HEK293T (cell line): ENCODE measurements around the gene ROS1.

Experiments used
- BHLHE40 ChIP-seq: fragments of 450-650 bp; IDR thresholded peaks from 2 replicates; pipeline ENCODE4 v1.6.1; 2016; ENCODE audit warnings: mild to moderate bottlenecking, moderate library complexity, borderline replicate concordance
- ELF4 ChIP-seq: fragments of 450-650 bp; IDR thresholded peaks from 2 replicates; pipeline ENCODE4 v1.6.1; 2017; ENCODE audit warnings: antibody characterized with exemption
- FOXA1 ChIP-seq: fragments of 450-650 bp; IDR thresholded peaks from 2 replicates; pipeline ENCODE4 v1.6.1; 2016; ENCODE audit warnings: mild to moderate bottlenecking
- L3MBTL2 ChIP-seq: fragments of 450-650 bp; conservative IDR thresholded peaks from 2 replicates; pipeline ENCODE4 v1.6.1; 2016; ENCODE audit warnings: mild to moderate bottlenecking
- LEF1 ChIP-seq: fragments of 450-650 bp; IDR thresholded peaks from 2 replicates; pipeline ENCODE4 v1.6.1; 2017; ENCODE audit warnings: mild to moderate bottlenecking, borderline replicate concordance
- NFRKB ChIP-seq: fragments of 450-650 bp; IDR thresholded peaks from 2 replicates; pipeline ENCODE4 v1.6.1; 2016; ENCODE audit warnings: mild to moderate bottlenecking, moderate library complexity
- SP1 ChIP-seq: fragments of 450-650 bp; IDR thresholded peaks from 2 replicates; pipeline ENCODE4 v1.6.1; 2017
- TARDBP ChIP-seq: fragments of 450-650 bp; IDR thresholded peaks from 2 replicates; pipeline ENCODE4 v1.6.1; 2016
- ZNF384 ChIP-seq: fragments of 450-650 bp; IDR thresholded peaks from 2 replicates; pipeline ENCODE4 v1.6.1; 2016
- TF ChIP-seq, protein P1 (sequence below): fragments of 450-650 bp; IDR thresholded peaks from 2 replicates; pipeline ENCODE4 v1.6.1; 2016

GRCh38 chr6:117472667-117473066 lies 46.9 kb upstream of the ROS1 start:
- TF ChIP-seq TARDBP, result no peak
- TF ChIP-seq NFRKB, result no peak
- no peak for TF ChIP-seq BHLHE40
- no peak for TF ChIP-seq FOXA1
- no peak for TF ChIP-seq SP1
- TF ChIP-seq ELF4, result no peak
- no peak for TF ChIP-seq LEF1
- TF ChIP-seq, protein P1, sequence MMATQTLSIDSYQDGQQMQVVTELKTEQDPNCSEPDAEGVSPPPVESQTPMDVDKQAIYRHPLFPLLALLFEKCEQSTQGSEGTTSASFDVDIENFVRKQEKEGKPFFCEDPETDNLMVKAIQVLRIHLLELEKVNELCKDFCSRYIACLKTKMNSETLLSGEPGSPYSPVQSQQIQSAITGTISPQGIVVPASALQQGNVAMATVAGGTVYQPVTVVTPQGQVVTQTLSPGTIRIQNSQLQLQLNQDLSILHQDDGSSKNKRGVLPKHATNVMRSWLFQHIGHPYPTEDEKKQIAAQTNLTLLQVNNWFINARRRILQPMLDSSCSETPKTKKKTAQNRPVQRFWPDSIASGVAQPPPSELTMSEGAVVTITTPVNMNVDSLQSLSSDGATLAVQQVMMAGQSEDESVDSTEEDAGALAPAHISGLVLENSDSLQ, result no peak
- no peak for TF ChIP-seq ZNF384
- no peak for TF ChIP-seq L3MBTL2
